Measurements from ENCODE around the gene WDR73.

DNA sequence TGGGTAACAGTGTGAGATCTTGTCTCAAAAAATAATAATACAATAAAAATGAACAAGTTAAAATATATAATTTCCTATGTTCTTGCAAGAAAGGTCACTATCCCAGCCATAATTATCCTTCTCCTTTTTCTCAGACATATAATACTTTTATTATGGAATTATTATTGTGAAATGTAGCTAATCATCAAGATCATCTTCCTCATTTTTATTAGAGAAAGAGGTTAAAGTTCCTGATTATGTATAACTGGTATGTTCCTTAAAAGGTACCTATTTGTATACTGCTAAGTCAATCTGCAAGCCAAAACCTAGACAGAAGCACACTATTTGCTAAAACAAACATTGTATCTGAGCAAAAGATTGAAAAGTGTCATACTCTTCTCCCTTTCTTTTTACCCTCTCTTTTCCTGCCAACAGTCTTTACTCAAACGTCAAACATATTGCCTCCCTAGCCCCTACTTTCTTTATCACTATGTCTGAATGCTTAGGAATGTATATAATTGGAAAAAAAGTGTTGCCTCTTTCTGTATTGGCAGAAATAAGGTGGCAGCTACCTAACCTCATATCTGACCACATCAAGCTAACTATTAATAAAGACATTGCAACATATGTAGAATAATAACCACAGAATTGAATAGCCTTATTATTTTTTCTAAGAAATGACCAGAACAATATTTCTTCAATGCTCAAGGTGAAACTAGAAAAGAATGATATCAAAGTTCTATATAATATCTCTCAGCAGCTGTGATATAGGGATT is 43.3 kb upstream of the WDR73 start:
- TF ChIP-seq, protein P1, sequence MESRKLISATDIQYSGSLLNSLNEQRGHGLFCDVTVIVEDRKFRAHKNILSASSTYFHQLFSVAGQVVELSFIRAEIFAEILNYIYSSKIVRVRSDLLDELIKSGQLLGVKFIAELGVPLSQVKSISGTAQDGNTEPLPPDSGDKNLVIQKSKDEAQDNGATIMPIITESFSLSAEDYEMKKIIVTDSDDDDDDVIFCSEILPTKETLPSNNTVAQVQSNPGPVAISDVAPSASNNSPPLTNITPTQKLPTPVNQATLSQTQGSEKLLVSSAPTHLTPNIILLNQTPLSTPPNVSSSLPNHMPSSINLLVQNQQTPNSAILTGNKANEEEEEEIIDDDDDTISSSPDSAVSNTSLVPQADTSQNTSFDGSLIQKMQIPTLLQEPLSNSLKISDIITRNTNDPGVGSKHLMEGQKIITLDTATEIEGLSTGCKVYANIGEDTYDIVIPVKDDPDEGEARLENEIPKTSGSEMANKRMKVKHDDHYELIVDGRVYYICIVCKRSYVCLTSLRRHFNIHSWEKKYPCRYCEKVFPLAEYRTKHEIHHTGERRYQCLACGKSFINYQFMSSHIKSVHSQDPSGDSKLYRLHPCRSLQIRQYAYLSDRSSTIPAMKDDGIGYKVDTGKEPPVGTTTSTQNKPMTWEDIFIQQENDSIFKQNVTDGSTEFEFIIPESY (IDR thresholded peaks at IDR 0.05; ENCODE audit: extremely low read depth, insufficient replicate concordance, low read length), result no peak
- no peak for TF ChIP-seq POLR2AphosphoS5 (IDR thresholded peaks at IDR 0.05; ENCODE audit: low read depth, low read length)
- TF ChIP-seq CTCF (IDR thresholded peaks at IDR 0.05 in 2 of 3, conservative IDR thresholded peaks at IDR 0.05 in 1 of 3; ENCODE audit: borderline replicate concordance in 1 of 3, insufficient read depth in 1 of 3, low read depth in 2 of 3, low read length in 2 of 3), result no peak
- TF ChIP-seq MAX (IDR thresholded peaks at IDR 0.05), result no peak
- TF ChIP-seq, protein P2, sequence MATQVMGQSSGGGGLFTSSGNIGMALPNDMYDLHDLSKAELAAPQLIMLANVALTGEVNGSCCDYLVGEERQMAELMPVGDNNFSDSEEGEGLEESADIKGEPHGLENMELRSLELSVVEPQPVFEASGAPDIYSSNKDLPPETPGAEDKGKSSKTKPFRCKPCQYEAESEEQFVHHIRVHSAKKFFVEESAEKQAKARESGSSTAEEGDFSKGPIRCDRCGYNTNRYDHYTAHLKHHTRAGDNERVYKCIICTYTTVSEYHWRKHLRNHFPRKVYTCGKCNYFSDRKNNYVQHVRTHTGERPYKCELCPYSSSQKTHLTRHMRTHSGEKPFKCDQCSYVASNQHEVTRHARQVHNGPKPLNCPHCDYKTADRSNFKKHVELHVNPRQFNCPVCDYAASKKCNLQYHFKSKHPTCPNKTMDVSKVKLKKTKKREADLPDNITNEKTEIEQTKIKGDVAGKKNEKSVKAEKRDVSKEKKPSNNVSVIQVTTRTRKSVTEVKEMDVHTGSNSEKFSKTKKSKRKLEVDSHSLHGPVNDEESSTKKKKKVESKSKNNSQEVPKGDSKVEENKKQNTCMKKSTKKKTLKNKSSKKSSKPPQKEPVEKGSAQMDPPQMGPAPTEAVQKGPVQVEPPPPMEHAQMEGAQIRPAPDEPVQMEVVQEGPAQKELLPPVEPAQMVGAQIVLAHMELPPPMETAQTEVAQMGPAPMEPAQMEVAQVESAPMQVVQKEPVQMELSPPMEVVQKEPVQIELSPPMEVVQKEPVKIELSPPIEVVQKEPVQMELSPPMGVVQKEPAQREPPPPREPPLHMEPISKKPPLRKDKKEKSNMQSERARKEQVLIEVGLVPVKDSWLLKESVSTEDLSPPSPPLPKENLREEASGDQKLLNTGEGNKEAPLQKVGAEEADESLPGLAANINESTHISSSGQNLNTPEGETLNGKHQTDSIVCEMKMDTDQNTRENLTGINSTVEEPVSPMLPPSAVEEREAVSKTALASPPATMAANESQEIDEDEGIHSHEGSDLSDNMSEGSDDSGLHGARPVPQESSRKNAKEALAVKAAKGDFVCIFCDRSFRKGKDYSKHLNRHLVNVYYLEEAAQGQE (IDR thresholded peaks at IDR 0.05; ENCODE audit: low read depth), result no peak
- TF ChIP-seq EZH2phosphoT487 (IDR thresholded peaks at IDR 0.05; ENCODE audit: borderline replicate concordance), result no peak
- no peak for TF ChIP-seq EZH2 (IDR thresholded peaks at IDR 0.05)
- TF ChIP-seq POLR2A (IDR thresholded peaks at IDR 0.05; ENCODE audit: borderline replicate concordance, extremely low read depth, insufficient read depth, insufficient read length), result no peak
- no peak for TF ChIP-seq SRF (IDR thresholded peaks at IDR 0.05; ENCODE audit: low read depth)
- TF ChIP-seq FOSL1 (IDR thresholded peaks at IDR 0.05; ENCODE audit: low read depth), result no peak
- TF ChIP-seq, protein P3, sequence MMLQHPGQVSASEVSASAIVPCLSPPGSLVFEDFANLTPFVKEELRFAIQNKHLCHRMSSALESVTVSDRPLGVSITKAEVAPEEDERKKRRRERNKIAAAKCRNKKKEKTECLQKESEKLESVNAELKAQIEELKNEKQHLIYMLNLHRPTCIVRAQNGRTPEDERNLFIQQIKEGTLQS (IDR thresholded peaks at IDR 0.05), result no peak
- TF ChIP-seq YY1 (IDR thresholded peaks at IDR 0.05; ENCODE audit: extremely low read depth, insufficient replicate concordance, low read depth, low read length), result no peak
- TF ChIP-seq EGR1 (IDR thresholded peaks at IDR 0.05; ENCODE audit: low read depth), result no peak
